ENCODE results near the gene FBLN1. TPM values are rescaled to one million over a fixed set of nuclear protein-coding genes. Genes with fewer than 3 reads are reported as not detected.
"Not testable (repeated sequence)": the region's sequence is repeated elsewhere in the genome, so short reads cannot be mapped to it uniquely, and the experiment has no call there.

FBLN1 gene
- total RNA-seq, 2 donors from 2014 or later, result 92.8 to 354 TPM

DNA sequence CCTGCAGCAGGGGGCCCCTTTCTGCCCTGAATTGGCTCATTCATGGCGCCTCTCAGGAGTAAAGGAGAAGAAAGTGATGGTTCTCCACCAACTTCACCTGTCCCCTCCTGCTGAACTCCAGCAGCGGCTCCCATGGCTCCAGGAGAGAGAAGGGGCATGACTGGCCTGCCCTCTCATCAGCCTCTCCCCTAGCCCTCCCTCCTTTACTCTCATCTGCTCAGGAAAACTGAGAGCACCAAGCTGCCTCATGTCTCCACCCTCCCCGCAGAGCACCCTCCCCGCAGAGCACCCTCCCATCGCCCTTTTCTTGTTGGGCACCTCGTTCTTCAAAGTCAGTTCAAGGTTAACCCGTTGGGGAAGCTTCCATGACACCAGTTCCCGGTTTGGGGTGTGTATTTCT, 86.9 kb downstream of the FBLN1 start:
- H3K4me3 ChIP-seq, result no peak overlapping the region
- H3K4me1 ChIP-seq, result no peaks in the 10 kb centered on the region
- TF ChIP-seq, protein P1, sequence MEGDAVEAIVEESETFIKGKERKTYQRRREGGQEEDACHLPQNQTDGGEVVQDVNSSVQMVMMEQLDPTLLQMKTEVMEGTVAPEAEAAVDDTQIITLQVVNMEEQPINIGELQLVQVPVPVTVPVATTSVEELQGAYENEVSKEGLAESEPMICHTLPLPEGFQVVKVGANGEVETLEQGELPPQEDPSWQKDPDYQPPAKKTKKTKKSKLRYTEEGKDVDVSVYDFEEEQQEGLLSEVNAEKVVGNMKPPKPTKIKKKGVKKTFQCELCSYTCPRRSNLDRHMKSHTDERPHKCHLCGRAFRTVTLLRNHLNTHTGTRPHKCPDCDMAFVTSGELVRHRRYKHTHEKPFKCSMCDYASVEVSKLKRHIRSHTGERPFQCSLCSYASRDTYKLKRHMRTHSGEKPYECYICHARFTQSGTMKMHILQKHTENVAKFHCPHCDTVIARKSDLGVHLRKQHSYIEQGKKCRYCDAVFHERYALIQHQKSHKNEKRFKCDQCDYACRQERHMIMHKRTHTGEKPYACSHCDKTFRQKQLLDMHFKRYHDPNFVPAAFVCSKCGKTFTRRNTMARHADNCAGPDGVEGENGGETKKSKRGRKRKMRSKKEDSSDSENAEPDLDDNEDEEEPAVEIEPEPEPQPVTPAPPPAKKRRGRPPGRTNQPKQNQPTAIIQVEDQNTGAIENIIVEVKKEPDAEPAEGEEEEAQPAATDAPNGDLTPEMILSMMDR (IDR thresholded peaks at IDR 0.05), result no peak
- no peaks in the 10 kb centered on the region for H3K27me3 ChIP-seq
- no peaks in the 10 kb centered on the region for H3K9me3 ChIP-seq
- DNase-seq (ENCODE audit: low spot score), result no peak
- H3K36me3 ChIP-seq, result peaks cover 6% of the 10 kb centered on the region
- no peak overlapping the region for H3K27ac ChIP-seq

DNA sequence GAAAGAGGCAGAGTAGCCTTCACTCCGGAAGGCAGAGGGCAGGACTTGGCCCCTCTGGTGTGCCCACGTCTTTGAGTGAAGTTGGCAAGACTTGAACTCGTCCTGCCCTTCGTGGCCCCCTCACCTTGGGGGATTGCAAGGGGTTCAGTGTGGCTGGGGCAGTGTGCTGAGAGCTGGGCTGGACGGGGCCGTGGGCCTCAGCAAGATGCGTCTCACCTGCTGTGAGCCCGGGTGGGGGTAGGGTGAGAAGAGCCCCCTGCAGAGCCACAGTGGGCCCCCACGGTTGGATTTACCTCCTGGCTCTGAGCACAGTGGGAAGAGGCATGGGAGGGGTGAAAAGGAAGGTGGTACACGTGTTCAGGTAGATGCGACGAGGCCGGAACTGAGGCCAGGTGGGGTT, 87.6 kb downstream of the FBLN1 start:
- Histone ChIP-seq H3K27me3 (no peaks in the 10 kb centered on the region), H3K4me1 (no peaks in the 10 kb centered on the region), H3K36me3 (peaks cover 6% of the 10 kb centered on the region), H3K9me3 (no peaks in the 10 kb centered on the region), H3K27ac (no peak overlapping the region), H3K4me3 (no peak overlapping the region)
- DNase-seq (ENCODE audit: low spot score), result no peak
- TF ChIP-seq, protein P1 (IDR thresholded peaks at IDR 0.05), result no peak

DNA sequence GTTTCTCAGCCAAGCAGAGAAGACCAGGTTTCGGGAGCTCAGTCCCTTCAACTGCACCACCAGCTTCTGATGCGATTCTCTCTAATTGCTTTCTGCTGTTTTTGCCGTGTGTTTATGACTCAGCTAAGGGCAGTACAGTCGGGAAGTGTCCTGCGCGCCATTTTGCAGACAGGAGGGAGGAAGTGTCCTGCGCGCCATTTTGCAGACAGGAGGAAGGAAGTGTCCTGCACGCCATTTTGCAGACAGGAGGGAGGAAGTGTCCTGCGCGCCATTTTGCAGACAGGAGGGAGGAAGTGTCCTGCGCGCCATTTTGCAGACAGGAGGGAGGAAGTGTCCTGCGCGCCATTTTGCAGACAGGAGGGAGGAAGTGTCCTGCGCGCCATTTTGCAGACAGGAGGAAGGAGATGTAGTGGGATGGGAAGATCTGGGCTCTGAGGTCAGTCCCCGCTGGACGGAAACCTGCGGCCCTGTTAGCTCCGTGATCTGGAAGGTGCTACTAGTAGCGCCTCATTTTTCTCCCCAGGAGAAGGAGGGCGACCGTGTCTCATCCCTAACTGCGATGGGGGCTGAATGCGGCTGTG, 89.0 kb downstream of the FBLN1 start:
- H3K36me3 ChIP-seq; H3K9me3 ChIP-seq; H3K4me1 ChIP-seq; DNase-seq (ENCODE audit: low spot score); H3K4me3 ChIP-seq; H3K27ac ChIP-seq; H3K27me3 ChIP-seq: not testable (repeated sequence)

DNA sequence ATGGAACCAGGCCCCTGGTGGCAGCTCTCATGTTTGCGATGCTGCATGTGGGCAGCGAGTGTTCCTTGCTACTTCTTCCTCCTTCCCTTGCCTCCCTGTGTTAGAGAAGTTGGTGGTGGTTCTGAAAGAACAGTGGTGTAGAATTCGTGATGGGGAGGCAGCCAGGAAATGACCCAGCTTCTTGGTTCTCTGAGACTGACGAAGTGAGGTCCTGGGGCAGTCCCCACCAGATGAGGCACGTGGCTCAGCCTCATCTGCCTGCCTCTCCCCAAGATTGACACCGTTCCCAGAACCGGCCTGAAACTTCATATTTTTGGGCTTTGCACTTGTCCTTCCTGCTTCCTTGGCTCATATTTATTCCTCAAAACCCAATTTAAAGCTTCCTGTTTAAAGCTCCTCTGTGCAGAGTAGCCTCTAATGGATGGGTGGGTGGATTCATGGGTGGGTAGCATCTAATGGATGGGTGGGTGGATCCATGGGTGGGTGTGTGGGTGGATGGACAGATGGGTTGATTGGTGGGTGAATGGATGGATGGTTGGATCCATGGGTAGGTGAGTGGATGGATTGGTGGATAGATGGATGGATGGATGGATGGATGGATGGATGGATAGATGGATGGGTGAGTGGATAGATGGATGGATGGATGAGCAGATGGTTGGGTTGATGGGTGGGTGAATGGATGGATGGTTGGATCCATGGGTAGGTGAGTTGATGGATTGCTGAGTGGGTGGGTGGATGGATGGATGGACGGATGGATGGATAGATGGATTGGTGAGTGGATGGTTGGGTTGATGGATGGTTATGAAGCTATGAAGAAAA, 91.6 kb downstream of the FBLN1 start:
- DNase-seq (ENCODE audit: low spot score), result no peak
- Histone ChIP-seq H3K36me3 (peaks cover 5% of the 10 kb centered on the region), H3K27me3 (no peaks in the 10 kb centered on the region), H3K27ac (no peak overlapping the region), H3K4me3 (no peak overlapping the region), H3K4me1 (no peaks in the 10 kb centered on the region), H3K9me3 (no peaks in the 10 kb centered on the region)
- TF ChIP-seq, protein P1 (IDR thresholded peaks at IDR 0.05), result no peak

DNA sequence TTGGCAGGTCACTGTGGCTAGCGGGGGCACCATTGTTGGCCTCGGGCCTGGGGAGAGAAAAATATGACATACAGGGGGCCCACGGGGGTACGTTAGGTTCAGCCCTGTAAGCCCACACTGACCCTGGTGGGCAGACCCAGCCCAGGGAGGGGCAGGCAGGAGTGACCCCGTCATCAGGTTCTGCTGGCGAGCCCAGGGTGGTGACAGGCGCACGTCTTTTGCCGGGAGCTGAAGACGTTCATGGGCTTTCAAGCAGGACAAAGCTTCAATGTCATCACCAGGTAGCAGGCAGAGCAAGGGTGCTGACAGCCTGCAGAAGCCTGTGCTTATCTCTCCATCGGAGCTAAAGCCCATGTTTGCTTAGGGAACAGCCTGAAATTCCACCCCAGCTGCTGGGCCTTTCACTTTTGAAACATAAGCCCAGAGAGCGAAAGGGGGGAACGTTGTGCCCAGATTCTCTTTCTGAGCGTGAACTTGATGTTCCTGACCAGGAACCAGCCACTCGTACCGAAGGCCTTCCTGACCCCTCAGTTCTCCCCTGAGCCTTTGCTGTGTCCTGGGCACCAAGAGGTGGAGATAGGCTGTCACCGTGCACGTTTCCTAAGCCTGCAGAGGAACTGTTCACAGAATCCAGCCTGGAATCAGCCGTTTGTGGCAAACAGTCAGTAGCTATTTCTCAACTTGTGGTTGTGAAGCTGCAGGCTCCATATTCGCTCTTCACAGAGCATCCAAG, 94.9 kb downstream of the FBLN1 start:
- peaks cover 5% of the 10 kb centered on the region for H3K36me3 ChIP-seq
- TF ChIP-seq, protein P1 (IDR thresholded peaks at IDR 0.05), result no peak
- DNase-seq (ENCODE audit: low spot score), result no peak
- no peak overlapping the region for H3K4me3 ChIP-seq
- no peaks in the 10 kb centered on the region for H3K27me3 ChIP-seq
- H3K9me3 ChIP-seq, result no peaks in the 10 kb centered on the region
- peak overlapping the region in 1 of 2 donors; percentile 48 for H3K27ac ChIP-seq
- no peaks in the 10 kb centered on the region for H3K4me1 ChIP-seq

DNA sequence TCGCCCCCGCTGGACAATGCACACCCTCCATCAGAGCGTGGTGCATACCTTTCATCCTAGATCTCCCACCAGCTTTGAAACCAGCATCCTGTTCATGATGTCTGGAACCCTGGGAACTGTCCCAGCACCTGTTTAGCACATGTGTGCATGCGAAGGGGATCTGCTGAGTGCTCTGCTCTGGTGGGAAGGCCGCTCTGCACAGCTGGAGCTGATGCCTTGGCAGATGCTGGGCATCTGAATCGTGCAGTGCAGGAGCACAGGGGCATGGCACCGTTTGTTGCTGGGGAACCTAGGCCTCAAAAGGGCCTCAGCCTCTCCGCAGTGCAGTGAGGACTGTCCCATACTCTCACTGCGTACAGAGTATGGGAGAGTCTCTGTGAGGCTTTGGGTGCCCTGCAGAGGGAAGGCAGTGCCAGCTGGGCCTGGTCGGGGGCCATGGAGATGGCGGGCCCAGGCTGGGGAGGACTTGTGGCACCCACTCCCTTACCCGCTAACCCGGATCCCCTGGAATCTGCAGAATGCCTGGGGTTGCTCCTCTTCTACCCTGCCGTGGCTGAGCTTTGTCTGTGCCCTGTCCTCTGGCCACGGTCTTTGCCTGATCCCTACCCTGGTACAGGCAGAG, 96.0 kb downstream of the FBLN1 start:
- no peaks in the 10 kb centered on the region for H3K9me3 ChIP-seq
- no peaks in the 10 kb centered on the region for H3K4me1 ChIP-seq
- no peak overlapping the region for H3K4me3 ChIP-seq
- peaks cover 5% of the 10 kb centered on the region for H3K36me3 ChIP-seq
- TF ChIP-seq, protein P1 (IDR thresholded peaks at IDR 0.05), result no peak
- H3K27ac ChIP-seq, result no peak overlapping the region
- H3K27me3 ChIP-seq, result no peaks in the 10 kb centered on the region
- DNase-seq (ENCODE audit: low spot score), result no peak

All from right atrium auricular region (tissue), 2 donors.